Measurements from ENCODE around the gene PRKN. TPM values are rescaled to one million over a fixed set of nuclear protein-coding genes. Genes with fewer than 3 reads are reported as not detected.

PRKN gene
- total RNA-seq, 1 experiment from 2014 or later, result 2.0 TPM

GRCh38 chr6:161649068-161649467 is 1078.5 kb downstream of the PRKN start:
- H2BK120ac ChIP-seq (ENCODE audit: low read depth, low read length, poor library complexity, severe bottlenecking), result no peak overlapping the region
- no peak overlapping the region for H3K56ac ChIP-seq (ENCODE audit: insufficient read length, low read depth, low read length)
- H3K79me2 ChIP-seq (ENCODE audit: insufficient read depth, low read length), result no peaks in the 10 kb centered on the region
- H2BK15ac ChIP-seq (ENCODE audit: low read depth, low read length), result no peak overlapping the region
- no peak overlapping the region for H2BK12ac ChIP-seq (ENCODE audit: insufficient read length, low read depth, low read length)
- WGBS (ENCODE audit: extremely low coverage, insufficient read length, low lambda C conversion rate), result no CpG with 5 or more reads among the region's 2 CpGs
- no peaks in the 10 kb centered on the region for H3K9me3 Mint-ChIP-seq
- H3K36me3 Mint-ChIP-seq (ENCODE audit: insufficient read depth in 1 of 3, low read depth in 3 of 3), result no peaks in the 10 kb centered on the region
- no peaks in the 10 kb centered on the region for H4K20me1 ChIP-seq (ENCODE audit: control insufficient read depth, insufficient read depth, insufficient read length)
- no peaks in the 10 kb centered on the region for H3K23me2 ChIP-seq (ENCODE audit: insufficient read length, low read depth, low read length, poor library complexity, severe bottlenecking)
- no peak overlapping the region for H3K23ac ChIP-seq (ENCODE audit: insufficient read length, low read depth, low read length)
- H3K14ac ChIP-seq (ENCODE audit: insufficient read depth, low read length), result no peak overlapping the region
- H2AK5ac ChIP-seq (ENCODE audit: insufficient read length, low read length), result no peak overlapping the region
- no peak overlapping the region for H2BK5ac ChIP-seq (ENCODE audit: insufficient read length, low read length)
- H4K5ac ChIP-seq (ENCODE audit: insufficient read length, low read depth, low read length), result no peak overlapping the region
- H3K4me1 Mint-ChIP-seq, result peaks cover 0 to 2% of the 10 kb centered on the region in 2 experiments; a peak in 1 of 4 replicates
- TF ChIP-seq CTCF (conservative IDR thresholded peaks at IDR 0.05), result no peak
- no peaks in the 10 kb centered on the region for H3K9me3 ChIP-seq (ENCODE audit: control insufficient read depth, low read depth, low read length)
- no peaks in the 10 kb centered on the region for H3K4me1 ChIP-seq (ENCODE audit: insufficient read depth, low read length)
- no peaks in the 10 kb centered on the region; the same call in 1 of the 2 replicates for H3K27me3 Mint-ChIP-seq (ENCODE audit: low read depth)
- no peak overlapping the region for H3K27ac ChIP-seq (ENCODE audit: insufficient read length, low read depth, low read length)
- no peak overlapping the region for H3K9ac ChIP-seq (ENCODE audit: extremely low read depth, insufficient read length, low read length)
- H3T11ph ChIP-seq (ENCODE audit: low read length), result no peak overlapping the region
- no peaks in the 10 kb centered on the region for H3K79me1 ChIP-seq (ENCODE audit: insufficient read depth, low read depth, low read length, poor library complexity, severe bottlenecking)
- H3K27me3 ChIP-seq (ENCODE audit: insufficient read depth, low read length), result no peaks in the 10 kb centered on the region
- H3K27ac Mint-ChIP-seq, result no peak overlapping the region
- no peak overlapping the region for H3K18ac ChIP-seq (ENCODE audit: insufficient read length, low read depth, low read length)
- no peak overlapping the region for H3K4me2 ChIP-seq (ENCODE audit: insufficient read depth, insufficient read length, low read length)
- no peak overlapping the region for H4K8ac ChIP-seq (replicated peaks; ENCODE audit: insufficient read length, low read depth, low read length)
- no peak overlapping the region for H2BK20ac ChIP-seq (ENCODE audit: low read depth, low read length, poor library complexity, severe bottlenecking)
- H4K91ac ChIP-seq (ENCODE audit: insufficient read length, low read depth, low read length), result no peak overlapping the region
- no peak overlapping the region for H2AFZ ChIP-seq (ENCODE audit: low read length)
- H3K4ac ChIP-seq (ENCODE audit: low read depth, low read length), result no peak overlapping the region
- DNase-seq, result no peak
- no peak overlapping the region for H3K4me3 Mint-ChIP-seq
